HG03280 (cell line): ENCODE measurements around the gene MEGF8.

Experiments used
- ATAC-seq: cut with Tn5 transposase; IDR thresholded peaks from one replicate; pipeline ENCODE4 v1.9.1; 2021; ENCODE audit warnings: mild to moderate bottlenecking, moderate library complexity; ENCODE audit not compliant: unreplicated experiment

MEGF8 gene

GRCh38 chr19:42353341-42354015 lies 28.0 kb downstream of the MEGF8 start:
- ATAC-seq: no peak

GRCh38 chr19:42355896-42356295 lies 30.5 kb downstream of the MEGF8 start:
- ATAC-seq: no peak

DNA sequence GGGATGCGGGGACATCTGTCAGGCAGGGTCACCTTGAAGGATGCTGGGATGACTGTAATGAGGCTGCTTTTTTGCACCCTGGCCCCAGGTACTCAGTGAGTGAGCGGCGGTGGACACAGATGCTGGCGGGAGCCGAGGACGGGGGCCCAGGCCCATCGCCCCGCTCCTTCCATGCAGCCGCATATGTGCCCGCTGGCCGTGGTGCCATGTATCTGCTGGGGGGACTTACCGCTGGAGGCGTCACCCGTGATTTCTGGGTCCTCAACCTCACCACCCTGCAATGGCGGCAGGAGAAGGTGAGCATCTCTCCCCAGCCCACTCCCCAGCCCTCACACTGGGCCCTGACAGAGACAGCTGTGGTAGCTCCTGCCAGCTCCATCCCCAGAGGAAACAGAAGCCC lies 31.3 kb downstream of the MEGF8 start:
- ATAC-seq: no peak

- ATAC-seq: no peak
Measured at GRCh38 chr19:42357290-42357689, 31.9 kb downstream of the MEGF8 start.

DNA sequence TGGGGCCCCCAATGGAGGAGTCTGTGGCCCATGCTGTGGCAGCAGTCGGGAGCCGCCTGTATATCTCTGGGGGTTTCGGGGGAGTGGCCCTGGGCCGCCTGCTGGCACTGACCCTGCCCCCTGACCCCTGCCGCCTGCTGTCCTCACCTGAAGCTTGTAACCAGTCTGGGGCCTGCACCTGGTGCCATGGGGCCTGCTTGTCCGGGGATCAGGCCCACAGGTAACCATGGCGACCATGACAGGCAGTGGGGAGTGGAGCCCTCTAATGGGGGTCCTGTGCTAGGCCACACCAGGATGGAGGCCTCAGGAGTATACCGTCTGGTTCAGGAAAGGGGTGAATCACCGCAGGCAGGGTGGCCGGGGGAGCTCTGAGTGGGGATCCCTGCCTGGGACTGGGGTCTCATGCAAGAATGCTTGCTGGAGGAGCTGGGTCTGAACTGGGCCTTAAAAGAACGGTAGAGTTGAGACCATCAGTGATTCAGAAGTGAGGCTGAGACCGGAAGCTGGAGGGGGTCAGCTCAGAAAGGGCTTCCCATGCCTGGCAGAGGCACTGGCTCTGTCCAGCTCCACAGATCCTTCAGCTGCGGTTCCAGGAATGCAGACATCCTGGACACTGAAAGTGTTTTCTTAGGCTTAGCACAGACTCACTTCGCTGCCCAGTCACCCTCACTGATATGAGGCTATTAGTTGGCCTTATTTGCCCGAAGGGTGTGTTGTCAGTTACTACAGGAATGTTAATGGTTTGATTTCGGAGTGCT lies 35.5 kb downstream of the MEGF8 start:
- ATAC-seq: no peak

GRCh38 chr19:42361545-42361910 lies 36.1 kb downstream of the MEGF8 start:
- no peak for ATAC-seq

DNA sequence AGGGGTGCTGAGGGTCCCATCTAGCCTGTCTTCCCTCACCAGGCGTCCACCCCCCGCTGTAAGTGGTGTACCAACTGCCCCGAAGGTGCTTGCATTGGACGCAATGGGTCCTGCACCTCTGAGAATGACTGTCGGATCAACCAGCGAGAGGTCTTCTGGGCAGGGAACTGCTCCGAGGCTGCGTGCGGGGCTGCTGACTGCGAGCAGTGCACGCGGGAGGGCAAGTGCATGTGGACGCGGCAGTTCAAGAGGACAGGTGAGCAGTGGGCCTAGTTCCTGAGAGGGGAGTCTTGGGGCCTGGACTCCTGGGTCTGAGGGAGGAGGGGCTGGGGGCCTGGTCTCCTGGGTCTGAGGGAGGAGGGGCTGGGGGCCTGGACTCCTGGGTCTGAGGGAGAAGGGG lies 36.9 kb downstream of the MEGF8 start:
- no peak for ATAC-seq

DNA sequence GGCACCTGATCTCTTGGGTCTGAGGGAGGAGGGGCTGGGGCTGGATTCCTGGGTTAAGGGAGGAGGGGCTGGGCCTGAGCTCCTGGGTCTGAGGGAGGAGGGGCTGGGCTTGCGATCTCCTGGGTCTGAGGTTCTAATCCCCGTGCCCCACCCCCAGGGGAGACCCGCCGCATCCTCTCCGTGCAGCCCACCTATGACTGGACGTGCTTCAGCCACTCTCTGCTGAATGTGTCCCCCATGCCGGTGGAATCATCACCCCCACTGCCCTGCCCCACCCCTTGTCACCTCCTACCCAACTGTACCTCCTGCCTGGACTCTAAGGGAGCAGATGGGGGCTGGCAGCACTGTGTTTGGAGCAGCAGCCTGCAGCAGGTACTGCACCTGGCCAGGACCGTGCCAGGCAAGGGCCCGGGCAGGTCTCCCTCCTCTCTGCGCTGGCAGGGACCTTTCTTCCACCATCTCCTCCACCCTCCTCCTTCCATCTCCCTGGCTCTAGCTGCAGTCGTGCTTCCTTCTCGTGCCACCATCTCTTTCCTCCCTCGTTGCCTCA lies 37.5 kb downstream of the MEGF8 start:
- no peak for ATAC-seq

DNA sequence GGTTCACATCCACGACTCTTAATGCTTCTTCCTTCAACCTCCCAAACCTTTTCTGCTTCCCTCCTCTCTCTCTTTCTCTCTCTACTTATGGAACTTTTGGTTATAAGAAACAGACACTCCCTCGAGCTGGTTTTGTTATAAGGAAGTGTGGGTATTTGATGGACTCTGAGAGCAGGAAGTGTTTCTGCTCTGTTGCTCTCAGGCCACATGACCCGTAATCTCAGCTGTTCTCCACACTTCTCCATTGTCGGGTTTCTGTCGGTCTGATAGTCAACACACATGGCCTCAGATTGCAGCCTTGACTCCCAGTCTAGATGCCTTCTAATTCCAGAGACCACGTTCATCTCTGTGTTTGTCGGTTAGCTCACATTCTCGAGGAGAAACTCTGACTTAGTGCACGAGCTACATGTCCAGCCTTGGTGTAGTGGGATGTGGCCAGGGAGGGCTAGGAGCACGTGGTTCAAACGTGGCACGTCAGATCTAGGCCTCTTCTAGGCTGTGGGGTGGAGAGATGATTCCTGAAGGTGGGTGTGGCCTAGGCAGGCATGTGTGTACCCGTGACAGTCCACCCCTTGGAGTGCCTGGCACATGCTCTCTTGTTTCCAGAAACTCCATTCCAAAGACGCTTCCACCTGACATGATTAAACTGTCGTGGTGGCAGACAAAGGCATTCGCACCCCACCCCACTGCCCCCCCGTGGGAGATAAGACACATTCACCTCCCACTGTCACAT lies 38.3 kb downstream of the MEGF8 start:
- no peak for ATAC-seq

DNA sequence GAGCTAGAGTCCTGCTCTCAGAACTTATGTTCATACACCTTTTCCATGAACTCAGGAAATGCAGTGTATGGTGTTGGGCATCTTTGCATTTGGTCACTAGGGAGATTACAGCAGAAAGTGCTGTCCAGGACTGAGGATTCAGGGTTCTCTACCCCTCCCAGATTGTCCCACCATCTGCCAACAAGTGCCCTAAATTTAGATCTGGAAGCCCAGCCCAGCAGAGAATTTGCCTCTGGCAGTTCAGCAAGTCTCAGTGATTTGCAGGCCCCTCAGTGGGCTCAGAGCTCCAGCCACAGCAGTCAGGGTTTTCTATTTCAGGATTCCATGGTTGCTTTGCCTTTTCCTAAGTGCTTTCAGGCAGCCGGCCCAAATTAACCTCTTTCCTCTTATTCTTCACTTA lies 41.2 kb downstream of the MEGF8 start:
- ATAC-seq: no peak

DNA sequence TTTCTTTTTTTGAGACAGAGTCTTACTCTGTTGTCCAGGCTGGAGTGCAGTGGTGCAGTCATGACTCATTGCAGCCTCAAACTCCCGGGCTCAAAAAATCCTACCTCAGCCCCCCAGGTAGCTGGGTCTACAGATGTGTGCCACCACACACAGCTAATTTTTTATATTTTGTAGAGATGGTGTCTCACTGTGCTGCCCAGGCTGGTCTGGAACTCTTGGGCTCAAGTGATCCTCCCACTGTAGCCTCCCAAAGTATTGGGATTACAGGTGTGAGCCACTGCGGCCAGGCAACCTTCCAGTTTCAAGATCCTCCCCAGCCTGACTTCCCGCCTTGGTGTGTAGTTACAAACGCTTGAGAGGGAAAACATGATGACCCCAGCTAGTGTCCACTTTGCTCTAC lies 42.5 kb downstream of the MEGF8 start:
- no peak for ATAC-seq

DNA sequence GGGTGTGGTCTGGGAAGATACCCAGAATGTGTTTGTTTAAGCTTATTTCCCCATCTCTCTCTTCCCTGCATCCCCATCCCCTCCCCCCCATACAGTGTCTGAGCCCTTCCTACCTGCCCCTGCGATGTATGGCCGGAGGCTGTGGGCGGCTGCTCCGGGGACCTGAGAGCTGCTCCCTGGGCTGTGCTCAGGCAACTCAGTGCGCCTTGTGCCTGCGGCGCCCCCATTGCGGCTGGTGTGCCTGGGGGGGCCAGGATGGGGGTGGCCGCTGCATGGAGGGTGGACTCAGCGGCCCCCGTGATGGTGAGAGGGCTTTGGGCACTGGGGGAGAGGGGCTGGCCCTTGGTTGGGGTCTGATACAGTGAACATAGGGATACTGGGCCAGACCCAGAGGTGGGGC lies 42.9 kb downstream of the MEGF8 start:
- no peak for ATAC-seq

DNA sequence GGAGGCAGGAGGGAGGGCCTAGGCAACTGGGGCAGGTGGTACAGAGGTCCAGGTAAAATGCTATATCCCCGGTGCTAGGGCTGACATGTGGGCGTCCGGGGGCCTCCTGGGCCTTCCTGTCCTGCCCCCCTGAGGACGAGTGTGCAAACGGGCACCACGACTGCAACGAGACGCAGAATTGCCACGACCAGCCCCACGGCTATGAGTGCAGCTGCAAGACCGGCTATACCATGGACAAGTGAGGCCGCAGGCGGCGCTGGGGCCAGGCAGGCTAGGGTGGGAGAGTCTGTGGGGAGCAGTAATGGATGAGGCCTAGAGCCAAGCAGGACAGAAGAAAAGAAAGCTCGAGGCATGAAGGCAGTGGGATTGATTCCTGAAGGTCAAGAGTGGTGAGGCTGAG lies 43.3 kb downstream of the MEGF8 start:
- ATAC-seq: no peak

GRCh38 chr19:42369433-42370067 lies 44.1 kb downstream of the MEGF8 start:
- ATAC-seq: no peak

- no peak for ATAC-seq
Measured at GRCh38 chr19:42370068-42370520, 44.7 kb downstream of the MEGF8 start.

DNA sequence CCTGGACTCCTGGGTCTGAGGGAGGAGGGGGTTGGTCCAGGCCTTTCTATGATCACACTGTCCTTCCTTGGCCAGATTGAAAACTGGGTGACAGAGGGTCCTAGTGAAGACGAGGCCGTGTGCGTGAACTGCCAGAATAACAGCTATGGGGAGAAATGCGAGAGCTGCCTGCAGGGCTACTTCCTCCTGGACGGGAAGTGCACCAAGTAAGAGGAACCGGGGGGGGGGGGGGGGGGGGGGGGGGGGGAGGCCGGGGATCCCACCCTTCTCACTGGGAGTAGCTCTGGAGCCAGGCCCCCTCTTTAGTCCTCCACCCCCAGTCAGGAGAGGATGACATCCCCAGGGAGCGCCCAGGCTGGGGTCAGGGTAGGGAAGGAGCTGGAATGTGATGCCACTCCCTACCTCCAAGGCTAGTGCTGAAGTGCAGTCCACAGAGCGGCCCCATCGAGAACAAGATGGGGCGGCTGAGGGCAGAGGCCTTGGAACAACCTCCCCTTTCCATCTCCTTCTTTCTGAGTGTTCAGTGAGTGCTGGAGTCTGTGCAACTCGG lies 45.3 kb downstream of the MEGF8 start:
- no peak for ATAC-seq

GRCh38 chr19:42374826-42375376 lies 49.5 kb downstream of the MEGF8 start:
- ATAC-seq: no peak

DNA sequence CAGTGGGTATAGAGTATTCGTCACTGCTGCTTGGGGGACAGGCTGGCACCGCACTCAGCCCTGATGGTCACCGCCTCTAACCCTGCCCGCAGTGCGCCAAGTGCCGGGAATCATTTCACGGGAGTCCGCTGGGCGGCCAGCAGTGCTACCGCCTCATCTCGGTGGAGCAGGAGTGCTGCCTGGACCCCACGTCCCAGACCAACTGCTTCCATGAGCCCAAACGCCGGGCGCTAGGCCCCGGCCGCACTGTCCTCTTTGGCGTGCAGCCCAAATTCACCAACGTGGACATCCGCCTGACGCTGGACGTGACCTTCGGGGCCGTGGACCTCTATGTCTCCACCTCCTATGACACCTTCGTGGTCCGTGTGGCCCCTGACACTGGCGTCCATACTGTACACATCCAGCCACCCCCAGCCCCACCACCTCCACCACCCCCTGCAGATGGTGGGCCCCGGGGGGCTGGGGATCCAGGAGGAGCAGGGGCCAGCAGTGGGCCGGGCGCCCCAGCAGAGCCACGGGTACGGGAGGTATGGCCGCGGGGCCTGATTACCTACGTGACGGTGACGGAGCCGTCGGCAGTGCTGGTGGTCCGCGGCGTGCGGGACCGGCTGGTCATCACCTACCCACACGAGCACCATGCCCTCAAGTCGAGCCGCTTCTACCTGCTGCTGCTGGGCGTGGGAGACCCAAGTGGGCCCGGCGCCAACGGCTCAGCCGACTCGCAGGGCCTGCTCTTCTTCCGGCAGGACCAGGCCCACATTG lies 50.2 kb downstream of the MEGF8 start:
- no peak for ATAC-seq

- no peak for ATAC-seq
Measured at GRCh38 chr19:42376177-42376555, 50.7 kb downstream of the MEGF8 start.
